GM19438 (cell line): ENCODE data around the gene GDAP1L1.
A peak's percentile ranks its signal among the peaks of the same experiment; 100 is the strongest.
"Not testable (repeated sequence)": the region's sequence is repeated elsewhere in the genome, so short reads cannot be mapped to it uniquely, and the experiment has no call there.

Experiments
- ATAC-seq: cut with Tn5 transposase; IDR thresholded peaks from one replicate; pipeline ENCODE4 v1.9.1; 2021; ENCODE audit warnings: low read depth; ENCODE audit not compliant: unreplicated experiment

Gene GDAP1L1

GRCh38 chr20:44299011-44299535 lies 52.0 kb downstream of the GDAP1L1 start:
- ATAC-seq: not testable (repeated sequence)

DNA sequence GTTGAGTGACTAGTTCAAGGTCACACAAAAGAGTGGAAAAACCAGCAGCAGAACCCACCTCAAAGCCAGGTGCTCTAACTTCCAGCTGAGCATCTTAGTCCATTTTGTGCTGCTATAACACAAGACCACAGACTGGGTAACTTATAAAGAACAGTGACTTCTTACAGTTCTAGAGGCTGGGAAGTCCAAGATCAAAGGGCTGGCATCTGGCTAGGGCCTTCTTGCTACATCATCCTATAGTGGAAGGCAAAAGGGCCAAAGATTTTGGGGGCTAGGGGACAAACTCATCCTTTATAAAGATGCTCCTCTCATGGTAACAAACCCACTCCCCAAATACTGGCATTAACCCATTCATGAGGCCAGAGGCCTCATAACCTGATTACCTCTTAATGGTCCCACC lies 54.2 kb downstream of the GDAP1L1 start:
- no peak for ATAC-seq

GRCh38 chr20:44302026-44302669 lies 55.0 kb downstream of the GDAP1L1 start:
- ATAC-seq: no peak

DNA sequence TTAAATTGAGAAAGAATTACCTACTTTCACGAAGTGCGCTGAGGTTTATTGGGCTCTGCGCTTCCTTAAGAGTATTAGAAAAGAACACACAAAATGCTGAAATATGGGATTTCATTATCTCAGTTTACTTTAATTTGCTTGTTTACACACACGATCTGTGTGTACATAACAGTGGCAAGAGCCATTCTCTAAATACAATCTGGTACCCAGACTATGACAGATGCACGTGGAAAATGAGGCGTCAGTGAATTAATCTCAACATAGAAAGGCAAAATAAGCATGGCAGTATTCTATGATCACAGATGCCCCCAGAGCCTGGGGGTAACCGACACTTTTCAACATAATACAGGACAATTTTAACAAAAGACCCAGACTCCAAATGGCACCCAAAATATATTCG lies 55.6 kb downstream of the GDAP1L1 start:
- no peak for ATAC-seq

GRCh38 chr20:44304383-44304782 lies 57.3 kb downstream of the GDAP1L1 start:
- ATAC-seq: no peak

GRCh38 chr20:44306927-44307326 lies 59.8 kb downstream of the GDAP1L1 start:
- no peak for ATAC-seq

DNA sequence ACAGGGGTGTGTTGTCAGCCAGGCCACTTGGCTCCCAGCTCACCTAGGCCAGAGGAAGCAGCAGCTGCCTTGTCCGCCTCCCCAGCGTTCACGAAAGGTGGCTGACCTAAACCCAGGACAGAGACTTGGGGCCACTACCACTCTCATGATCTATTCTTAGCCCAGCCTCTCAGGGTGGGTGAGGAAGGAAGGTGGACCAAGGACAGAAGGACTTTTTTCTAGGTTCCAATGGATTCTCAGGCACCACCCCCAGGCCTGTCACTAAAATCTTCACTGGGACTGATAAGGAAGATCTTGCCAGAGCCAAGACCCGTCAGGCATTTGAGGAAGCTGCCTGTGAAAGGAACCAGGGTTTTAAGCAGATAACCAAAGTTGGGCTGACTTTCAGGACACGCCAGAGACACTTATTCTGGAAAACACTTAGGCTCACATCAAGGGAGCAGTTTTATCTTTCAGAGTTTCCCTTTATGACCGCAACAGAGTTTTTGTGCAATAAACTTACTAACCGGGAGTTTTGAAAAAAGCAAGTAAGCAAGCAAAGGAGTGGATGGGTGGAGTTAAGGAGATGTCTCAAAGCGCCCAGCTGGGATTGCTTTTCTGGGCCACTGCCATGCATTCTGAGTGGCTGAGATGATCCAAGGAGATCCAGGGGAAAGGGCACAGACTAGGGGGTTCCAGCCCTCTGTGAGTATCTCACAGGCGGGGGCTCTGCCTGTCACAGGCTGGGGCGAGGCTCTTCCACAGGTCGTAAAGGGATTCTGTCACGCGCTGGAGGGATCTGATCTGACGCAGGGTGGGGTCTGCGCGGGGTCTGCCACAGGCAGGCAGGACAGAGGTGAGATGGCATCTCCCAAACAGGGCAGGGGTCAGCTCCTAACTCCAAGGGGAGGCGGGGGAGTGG lies 62.9 kb downstream of the GDAP1L1 start:
- ATAC-seq: no peak

- ATAC-seq: peak; percentile 86
Observed at GRCh38 chr20:44310664-44311639, 63.8 kb downstream of the GDAP1L1 start, which contains the start of gene FITM2. Gene FITM2 (minus strand): TSS chr20:44311202. CDS start chr20:44311148, 54 bp downstream.

GRCh38 chr20:44314870-44315269 lies 67.8 kb downstream of the GDAP1L1 start:
- ATAC-seq: no peak

DNA sequence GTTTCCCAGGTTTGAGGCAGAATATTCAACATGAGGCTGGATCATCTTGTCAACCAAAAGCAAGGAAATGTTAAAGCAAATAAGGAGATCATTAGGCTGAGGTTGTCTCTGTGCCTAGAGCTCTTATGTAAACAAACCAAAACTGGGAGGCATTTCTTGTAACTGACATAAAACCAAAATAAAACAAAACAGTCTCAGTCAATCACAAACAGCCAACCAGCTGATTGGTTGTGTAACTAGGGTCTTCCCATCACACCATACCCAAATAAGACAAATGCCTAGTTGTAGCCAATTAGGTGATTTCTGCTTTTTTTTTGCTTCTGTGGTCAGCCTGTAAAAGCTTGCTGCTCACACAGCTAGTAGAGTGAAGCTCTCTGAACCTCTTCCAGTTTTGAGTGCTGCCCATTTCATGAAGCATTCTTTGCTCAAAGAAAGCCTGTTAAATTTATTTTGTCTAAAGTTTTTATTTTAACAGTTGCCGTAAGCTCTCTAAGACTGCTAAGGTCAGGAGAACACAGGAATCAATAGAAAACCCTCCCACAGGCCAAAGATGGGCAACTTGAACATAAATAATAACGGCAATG lies 72.8 kb downstream of the GDAP1L1 start:
- ATAC-seq: no peak

DNA sequence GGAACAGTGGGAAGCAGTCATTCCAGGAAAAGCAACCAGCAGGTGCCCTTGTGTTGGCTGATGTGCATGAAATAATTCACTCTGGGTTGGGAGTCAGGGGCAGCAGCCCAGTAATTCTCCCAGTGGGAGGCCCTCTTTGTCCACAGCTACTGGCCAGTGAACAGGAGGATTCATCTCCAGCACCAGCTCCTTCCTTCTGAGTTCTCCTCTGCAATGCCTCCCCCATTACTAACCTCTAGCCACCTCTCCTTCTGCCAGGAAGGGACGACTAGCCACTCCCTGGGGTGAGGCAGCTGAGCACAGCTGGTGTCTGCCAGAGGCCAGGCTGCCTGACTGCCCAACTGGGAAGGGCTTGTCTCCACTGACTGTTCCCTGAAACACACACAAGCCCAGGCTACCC lies 77.2 kb downstream of the GDAP1L1 start:
- ATAC-seq: no peak

DNA sequence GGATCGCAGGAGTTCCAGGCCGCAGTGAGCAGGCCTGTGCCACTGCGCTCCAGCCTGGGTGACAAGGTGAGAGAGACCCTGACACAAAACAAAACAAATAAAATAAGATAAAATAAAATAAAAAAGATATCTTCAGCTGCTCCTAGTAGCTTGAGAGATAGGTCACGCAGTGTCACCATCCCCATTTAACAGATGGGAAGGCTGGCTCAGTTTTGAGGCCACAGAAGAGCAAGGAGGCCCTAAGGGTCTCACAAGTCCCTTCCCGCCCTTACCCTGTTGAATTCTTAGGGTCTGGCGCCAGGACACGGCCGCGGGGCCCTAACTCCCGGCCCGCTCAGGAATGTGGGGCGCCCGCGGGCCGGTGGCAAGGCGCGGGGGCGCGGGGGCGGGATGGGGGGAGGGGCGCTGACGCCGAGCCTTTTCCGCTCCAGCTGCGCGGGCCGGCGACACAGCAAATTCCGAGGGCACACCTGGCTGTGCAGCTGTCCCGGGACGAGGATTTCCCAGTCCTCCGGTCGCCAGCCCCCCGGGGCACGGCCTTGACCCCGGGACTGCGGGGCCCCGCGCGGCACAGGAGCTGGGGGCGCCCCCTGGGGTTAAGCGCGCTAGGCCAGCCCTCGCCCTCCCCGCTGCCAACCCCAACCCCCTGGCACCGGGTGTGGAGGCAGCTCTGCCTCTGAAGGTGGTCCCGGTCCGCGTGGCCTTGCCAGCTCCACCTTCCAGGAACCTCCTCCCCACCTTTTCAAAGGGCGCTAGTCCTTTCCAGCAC lies 79.5 kb downstream of the GDAP1L1 start:
- no peak for ATAC-seq

GRCh38 chr20:44327748-44328147 lies 80.6 kb downstream of the GDAP1L1 start:
- ATAC-seq: not testable (repeated sequence)

DNA sequence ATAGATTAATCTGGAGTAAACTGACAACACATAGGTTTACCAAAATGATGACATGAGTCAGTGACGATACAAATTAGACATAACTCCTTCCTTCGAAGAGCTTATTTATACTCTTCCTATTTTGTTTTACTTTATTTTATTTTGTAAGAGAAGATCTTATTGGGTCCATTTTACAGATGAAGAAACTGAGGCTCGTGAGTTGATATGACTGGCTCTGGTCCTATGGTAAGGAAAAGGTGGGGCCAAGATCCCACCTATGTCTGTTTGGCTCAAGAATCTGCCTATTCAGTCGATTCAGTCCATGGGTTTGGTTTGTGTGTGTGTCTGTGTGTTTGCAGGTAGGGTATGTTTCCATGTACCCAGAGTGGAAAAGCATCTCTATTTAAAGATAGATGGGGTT lies 81.3 kb downstream of the GDAP1L1 start:
- no peak for ATAC-seq
